Chondrocyte (in vitro differentiated cells): ENCODE measurements around the gene POU2F1. TPM values are rescaled to one million over a fixed set of nuclear protein-coding genes. Genes with fewer than 3 reads are reported as not detected.

Experiments used
- DNase-seq: peaks from one replicate; pipeline ENCODE4 v3.0.0; 2021; ENCODE audit warnings: mixed read lengths, low spot score
- H3K27ac Mint-ChIP-seq: one replicate; pipeline ENCODE4 v1.8.0; 2021; ENCODE audit warnings: mild to moderate bottlenecking, moderate library complexity, mixed read lengths; ENCODE audit not compliant: unreplicated experiment
- H3K27me3 Mint-ChIP-seq: 2 replicates; pipeline ENCODE4 v1.8.0; 2021; ENCODE audit warnings: low read depth, mixed read lengths
- H3K36me3 Mint-ChIP-seq: 2 replicates; pipeline ENCODE4 v1.8.0; 2021; ENCODE audit warnings: low read depth, mixed read lengths
- H3K4me1 Mint-ChIP-seq: 2 replicates; pipeline ENCODE4 v1.8.0; 2021; ENCODE audit warnings: low read depth, mild to moderate bottlenecking, mixed read lengths
- H3K4me3 Mint-ChIP-seq: one replicate; pipeline ENCODE4 v1.8.0; 2021; ENCODE audit warnings: mild to moderate bottlenecking, moderate library complexity, mixed read lengths; ENCODE audit not compliant: unreplicated experiment
- H3K9me3 Mint-ChIP-seq: 2 replicates; pipeline ENCODE4 v1.8.0; 2021; ENCODE audit warnings: low read depth, mixed read lengths
- CTCF ChIP-seq: fragments of 200-600 bp; sonication (generic); IDR thresholded peaks from 2 replicates; pipeline ENCODE4 v1.5.0; 2021; ENCODE audit warnings: antibody characterized with exemption, mild to moderate bottlenecking, moderate library complexity
- total RNA-seq: library from RNA; stranded (reverse); gene quantifications from 3 replicates; pipeline ENCODE4 v1.2.1, GENCODE V29; 2021

Gene POU2F1
- total RNA-seq, 1 donor from 2014 or later = 13.2 TPM

- Mint-ChIP-seq H3K9me3 (peaks cover 14% of the 10 kb centered on the region), H3K4me3 (no peak overlapping the region), H3K36me3 (peaks cover 4% of the 10 kb centered on the region), H3K27me3 (peaks cover 11% of the 10 kb centered on the region), H3K27ac (no peak overlapping the region), H3K4me1 (peaks cover 13% of the 10 kb centered on the region)
- TF ChIP-seq CTCF = no peak
- no peak for DNase-seq
These were observed 214.8 kb downstream of the POU2F1 start for GRCh38 chr1:167435484-167435883.

DNA sequence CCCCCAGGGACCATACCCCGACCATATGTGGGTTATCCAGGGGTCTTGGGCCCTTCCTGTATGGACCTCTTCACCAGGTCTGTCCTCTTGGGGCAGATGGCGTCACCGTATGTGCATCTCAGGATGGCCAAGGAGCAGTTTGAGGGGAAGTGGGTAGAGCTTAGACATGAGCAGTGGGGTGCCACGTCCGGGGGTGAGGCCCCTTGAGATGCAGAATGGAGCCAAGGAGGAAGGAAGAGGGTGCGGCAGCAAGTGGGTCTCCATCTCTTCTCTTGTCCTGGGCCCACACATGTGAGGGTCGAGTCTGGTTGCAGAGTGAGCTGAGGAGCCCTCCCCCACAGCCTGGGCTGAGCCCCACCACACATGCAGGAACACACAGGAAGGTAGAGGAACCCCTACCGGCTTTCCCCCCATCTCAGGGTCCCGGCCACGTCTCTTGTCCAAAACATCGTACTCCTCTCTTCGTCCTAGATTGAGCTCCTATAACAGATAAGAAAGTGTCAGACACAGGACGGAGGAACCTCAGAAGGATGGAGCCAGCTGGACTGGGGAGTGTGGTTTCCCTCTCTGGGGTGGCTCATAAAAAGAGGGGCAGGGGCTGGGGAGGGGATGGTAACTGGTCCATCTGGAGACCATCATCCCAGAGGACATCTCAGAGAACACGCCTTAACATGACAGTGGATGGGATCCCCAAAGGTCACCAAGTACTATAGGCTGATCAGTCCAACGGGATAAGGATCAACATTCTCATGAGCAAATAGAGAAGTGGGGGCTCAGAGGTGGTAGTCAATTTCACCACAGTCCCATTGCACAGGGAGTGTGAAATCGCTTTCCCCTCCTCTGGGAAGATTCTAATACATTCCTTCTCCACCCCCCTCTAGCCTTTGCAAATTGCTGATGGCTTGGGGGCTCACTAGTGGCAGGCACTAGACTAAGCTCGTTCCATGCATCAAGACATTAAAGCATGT is 217.8 kb downstream of the POU2F1 start:
- Mint-ChIP-seq H3K4me3 (peak overlapping the region; percentile 6), H3K4me1 (peaks cover 17% of the 10 kb centered on the region), H3K27me3 (peaks cover 11% of the 10 kb centered on the region), H3K9me3 (peaks cover 14% of the 10 kb centered on the region), H3K27ac (no peak overlapping the region), H3K36me3 (peaks cover 4% of the 10 kb centered on the region)
- DNase-seq = no peak
- no peak for TF ChIP-seq CTCF

DNA sequence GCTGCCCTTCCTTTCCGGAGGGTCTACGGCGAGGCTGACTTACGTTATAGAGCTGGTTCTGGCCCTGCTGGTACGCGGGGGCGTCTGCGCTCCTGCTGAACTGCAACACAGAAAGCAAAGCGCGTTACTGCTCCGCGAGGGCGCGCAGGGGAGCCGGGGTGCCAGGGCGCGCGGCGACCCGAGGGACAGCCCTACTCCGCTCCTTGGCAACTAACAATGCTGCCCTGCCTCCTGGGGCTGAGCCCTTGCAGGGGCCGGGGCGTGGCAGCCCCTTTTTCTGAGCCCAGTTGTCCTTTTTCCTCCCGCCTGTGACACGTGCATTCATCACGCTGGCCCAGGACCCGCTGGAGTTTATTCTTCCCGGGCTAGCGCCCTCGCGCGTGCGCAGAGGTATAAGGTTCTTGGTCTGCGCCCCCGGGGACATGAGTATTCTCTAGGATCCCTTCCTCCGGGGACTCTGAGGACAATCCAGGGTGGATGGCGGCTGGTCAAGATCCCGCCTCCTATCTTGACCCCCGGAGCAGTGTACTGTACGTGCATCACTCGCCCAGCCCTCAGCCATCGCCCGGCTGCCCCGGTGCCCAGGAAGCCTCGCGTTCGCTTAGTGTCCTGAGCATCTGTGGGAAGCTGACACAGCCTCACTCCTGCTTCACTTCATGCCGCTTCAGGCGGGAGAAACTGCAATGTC is 218.8 kb downstream of the POU2F1 start:
- DNase-seq = no peak
- peak; percentile 59 for TF ChIP-seq CTCF
- Mint-ChIP-seq H3K27me3 (peaks cover 15% of the 10 kb centered on the region), H3K9me3 (peaks cover 14% of the 10 kb centered on the region), H3K36me3 (peaks cover 4% of the 10 kb centered on the region), H3K4me3 (peak overlapping the region; percentile 65), H3K4me1 (peaks cover 17% of the 10 kb centered on the region), H3K27ac (no peak overlapping the region)

GRCh38 chr1:167440345-167440744 is 219.7 kb downstream of the POU2F1 start:
- Mint-ChIP-seq H3K9me3 (peaks cover 13% of the 10 kb centered on the region), H3K27me3 (peaks cover 15% of the 10 kb centered on the region), H3K4me1 (peaks cover 17% of the 10 kb centered on the region), H3K4me3 (peak overlapping the region; percentile 65), H3K36me3 (peaks cover 4% of the 10 kb centered on the region), H3K27ac (no peak overlapping the region)
- no peak for TF ChIP-seq CTCF
- no peak for DNase-seq

DNA sequence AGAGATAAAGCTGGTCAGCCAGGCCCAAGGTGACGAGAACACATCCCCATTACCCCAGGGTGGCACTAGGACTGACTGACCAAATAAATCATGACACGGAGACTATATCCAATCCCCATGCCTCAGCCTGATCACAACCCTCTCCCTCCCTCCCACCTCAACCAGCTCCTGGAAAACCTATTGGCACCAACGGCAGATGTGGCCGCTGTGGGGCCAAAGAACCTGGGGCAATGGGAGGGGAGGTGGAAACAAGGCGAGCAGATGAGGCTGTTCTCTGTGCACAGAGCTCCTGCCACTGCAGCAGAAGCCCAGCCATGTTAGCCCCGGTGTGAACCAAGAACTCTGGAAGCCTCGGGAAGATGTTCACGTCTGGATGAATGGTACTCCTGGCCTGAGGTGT is 220.1 kb downstream of the POU2F1 start:
- no peak for DNase-seq
- H3K9me3 Mint-ChIP-seq = peaks cover 9% of the 10 kb centered on the region
- peaks cover 15% of the 10 kb centered on the region for H3K27me3 Mint-ChIP-seq
- H3K4me1 Mint-ChIP-seq = peaks cover 17% of the 10 kb centered on the region
- no peak for TF ChIP-seq CTCF
- peaks cover 4% of the 10 kb centered on the region for H3K36me3 Mint-ChIP-seq
- H3K27ac Mint-ChIP-seq = no peak overlapping the region
- H3K4me3 Mint-ChIP-seq = no peak overlapping the region
